Fibroblast of skin of back (primary cell): ENCODE data around the gene BRSK1.
A peak's percentile ranks its signal among the peaks of the same experiment; 100 is the strongest.
"Not testable (repeated sequence)": the region's sequence is repeated elsewhere in the genome, so short reads cannot be mapped to it uniquely, and the experiment has no call there.

Experiments
- DNase-seq: peaks from one replicate; pipeline ENCODE4 v3.0.0-alpha.2; 2013

Gene BRSK1

GRCh38 chr19:55304279-55304978 is 20.6 kb downstream of the BRSK1 start:
- peak; percentile 36 for DNase-seq

GRCh38 chr19:55304980-55305379 is 21.2 kb downstream of the BRSK1 start:
- no peak for DNase-seq

GRCh38 chr19:55305491-55305890 is 21.7 kb downstream of the BRSK1 start:
- DNase-seq: peak; percentile 21

GRCh38 chr19:55305983-55306562 is 22.3 kb downstream of the BRSK1 start:
- DNase-seq: no peak

- no peak for DNase-seq
Observed at GRCh38 chr19:55306712-55307111, 22.9 kb downstream of the BRSK1 start.

GRCh38 chr19:55308281-55308680 is 24.5 kb downstream of the BRSK1 start:
- no peak for DNase-seq

- DNase-seq: no peak
Observed at GRCh38 chr19:55309448-55309847, 25.7 kb downstream of the BRSK1 start.

- DNase-seq: no peak
Observed at GRCh38 chr19:55310498-55310897, 26.7 kb downstream of the BRSK1 start.

GRCh38 chr19:55311397-55311796 is 27.6 kb downstream of the BRSK1 start:
- DNase-seq: no peak

- no peak for DNase-seq
Observed at GRCh38 chr19:55311797-55312196, 28.0 kb downstream of the BRSK1 start.

GRCh38 chr19:55312621-55313512 is 29.1 kb downstream of the BRSK1 start:
- no peak for DNase-seq

- DNase-seq: no peak
Observed at GRCh38 chr19:55314396-55314795, 30.6 kb downstream of the BRSK1 start.

- DNase-seq: no peak
Observed at GRCh38 chr19:55315956-55316525, 32.2 kb downstream of the BRSK1 start.

GRCh38 chr19:55316646-55317045 is 32.8 kb downstream of the BRSK1 start:
- DNase-seq: no peak

GRCh38 chr19:55319785-55320184 is 36.0 kb downstream of the BRSK1 start:
- peak; percentile 55 for DNase-seq

GRCh38 chr19:55320844-55321419 is 37.1 kb downstream of the BRSK1 start:
- DNase-seq: no peak

- DNase-seq: no peak
Observed at GRCh38 chr19:55321466-55322137, 37.8 kb downstream of the BRSK1 start.

GRCh38 chr19:55322204-55322885 is 38.5 kb downstream of the BRSK1 start:
- no peak for DNase-seq

GRCh38 chr19:55324662-55325061 is 40.9 kb downstream of the BRSK1 start:
- DNase-seq: no peak

GRCh38 chr19:55325172-55325571 is 41.4 kb downstream of the BRSK1 start, which contains the start of gene TMEM150B:
Gene TMEM150B (minus strand): TSS chr19:55325341. CDS start chr19:55321036, 4,305 bp downstream.
- no peak for DNase-seq

GRCh38 chr19:55328774-55329318 is 45.0 kb downstream of the BRSK1 start:
- not testable (repeated sequence) for DNase-seq
